T follicular helper cell (primary cell): ENCODE results near the gene CXXC1.
A peak's percentile ranks its signal among the peaks of the same experiment; 100 is the strongest.
"Not testable (repeated sequence)": the region's sequence is repeated elsewhere in the genome, so short reads cannot be mapped to it uniquely, and the experiment has no call there.

ENCODE experiments used
- DNase-seq: peaks from one replicate; pipeline ENCODE4 v3.0.0-alpha.2; 2020; ENCODE audit warnings: low read depth
- total RNA-seq, 2 experiments: gene quantifications; one replicate each; lab custom pipeline; 2026; lab: John Stamatoyannopoulos, UW

The CXXC1 gene
- total RNA-seq: 87.7 to 114 reads per million in 2 experiments

GRCh38 chr18:50287441-50288347, at the start of gene CXXC1:
CXXC1 (minus strand) TSS chr18:50287692; CDS start chr18:50287589, 103 bp downstream.
- peak; percentile 97 for DNase-seq

GRCh38 chr18:50334546-50335152, 47.2 kb upstream of the CXXC1 start:
- no peak for DNase-seq

- DNase-seq: no peak
Measured at GRCh38 chr18:50331691-50332090, 44.2 kb upstream of the CXXC1 start.

GRCh38 chr18:50330176-50330575, 42.7 kb upstream of the CXXC1 start:
- DNase-seq: no peak

GRCh38 chr18:50327983-50328382, 40.5 kb upstream of the CXXC1 start:
- DNase-seq: no peak

GRCh38 chr18:50320719-50321118, 33.2 kb upstream of the CXXC1 start:
- DNase-seq: no peak

GRCh38 chr18:50315100-50315871, 27.8 kb upstream of the CXXC1 start:
- DNase-seq: no peak

- DNase-seq: no peak
Measured at GRCh38 chr18:50313873-50314460, 26.5 kb upstream of the CXXC1 start.

GRCh38 chr18:50313031-50313607, 25.6 kb upstream of the CXXC1 start:
- DNase-seq: no peak

- DNase-seq: no peak
Measured at GRCh38 chr18:50312296-50313030, 25.0 kb upstream of the CXXC1 start.

- no peak for DNase-seq
Measured at GRCh38 chr18:50311650-50312049, 24.2 kb upstream of the CXXC1 start.

GRCh38 chr18:50310080-50310479, 22.6 kb upstream of the CXXC1 start:
- DNase-seq: no peak

GRCh38 chr18:50308851-50309250, 21.4 kb upstream of the CXXC1 start:
- DNase-seq: not testable (repeated sequence)

- peak; percentile 88 for DNase-seq
Measured at GRCh38 chr18:50307738-50308470, 20.4 kb upstream of the CXXC1 start.

GRCh38 chr18:50307400-50307737, 19.9 kb upstream of the CXXC1 start:
- DNase-seq: no peak

- no peak for DNase-seq
Measured at GRCh38 chr18:50306944-50307343, 19.5 kb upstream of the CXXC1 start.

GRCh38 chr18:50301074-50301473, 13.6 kb upstream of the CXXC1 start:
- no peak for DNase-seq

- no peak for DNase-seq
Measured at GRCh38 chr18:50299626-50300388, 12.3 kb upstream of the CXXC1 start.

GRCh38 chr18:50298443-50299284, 11.2 kb upstream of the CXXC1 start:
- DNase-seq: no peak
